ENCODE measurements around the gene RTP5. TPM values are rescaled to one million over a fixed set of nuclear protein-coding genes. Genes with fewer than 3 reads are reported as not detected.

Gene RTP5
- total RNA-seq, 2 donors from 2014 or later = not detected

GRCh38 chr2:241862775-241863535 lies 6.6 kb upstream of the RTP5 start:
- intact Hi-C loops (cut with DNase I) = no loop called here
- H3K27me3 ChIP-seq = peaks cover 0 to 20% of the 10 kb centered on the region in 2 donors
- no peak overlapping the region for H3K4me3 ChIP-seq
- 75 to 78% methylated on average over 19 to 22 of the region's 22 CpGs for WGBS, 2 donors
- DNase-seq (no peak), ATAC-seq (no peak)
- peaks cover 8% of the 10 kb centered on the region for H3K4me1 ChIP-seq
- TF ChIP-seq POLR2A (IDR thresholded peaks at IDR 0.05) = no peak
- no peak for TF ChIP-seq CTCF (IDR thresholded peaks at IDR 0.05)
- H3K27ac ChIP-seq = no peak overlapping the region
- H3K9me3 ChIP-seq = no peaks in the 10 kb centered on the region
- H3K36me3 ChIP-seq (replicated peaks in 1 of 2; ENCODE audit: insufficient read depth in 1 of 2, low read depth in 2 of 2) = no peaks in the 10 kb centered on the region

GRCh38 chr2:241863536-241863954 lies 6.0 kb upstream of the RTP5 start:
- TF ChIP-seq POLR2A (IDR thresholded peaks at IDR 0.05) = no peak
- TF ChIP-seq CTCF (IDR thresholded peaks at IDR 0.05) = no peak
- ATAC-seq = no peak
- Histone ChIP-seq H3K27me3 (peaks cover 0 to 20% of the 10 kb centered on the region in 2 donors), H3K27ac (no peak overlapping the region), H3K4me1 (peaks cover 10% of the 10 kb centered on the region), H3K4me3 (no peak overlapping the region), H3K9me3 (no peaks in the 10 kb centered on the region), H3K36me3 (replicated peaks in 1 of 2; ENCODE audit: insufficient read depth in 1 of 2, low read depth in 2 of 2) (no peaks in the 10 kb centered on the region)
- intact Hi-C loops (cut with DNase I) = no loop called here
- no peak for DNase-seq
- WGBS, 2 donors = 20 to 26% methylated on average over 12 to 29 of the region's 29 CpGs

- no peak overlapping the region for H3K4me3 ChIP-seq
- DNase-seq (no peak), ATAC-seq (no peak)
- H3K9me3 ChIP-seq = no peaks in the 10 kb centered on the region
- peaks cover 0 to 20% of the 10 kb centered on the region in 2 donors for H3K27me3 ChIP-seq
- H3K27ac ChIP-seq = no peak overlapping the region
- H3K36me3 ChIP-seq (replicated peaks in 1 of 2; ENCODE audit: insufficient read depth in 1 of 2, low read depth in 2 of 2) = no peaks in the 10 kb centered on the region
- TF ChIP-seq CTCF (IDR thresholded peaks at IDR 0.05) (no peak), POLR2A (IDR thresholded peaks at IDR 0.05) (no peak)
- intact Hi-C loops (cut with DNase I) = no loop called here
- 84 to 93% methylated on average over 2 of the region's 2 CpGs for WGBS, 2 donors
- H3K4me1 ChIP-seq = peaks cover 10% of the 10 kb centered on the region
Measured at GRCh38 chr2:241864168-241864849, 5.2 kb upstream of the RTP5 start.

GRCh38 chr2:241864850-241865213 lies 4.7 kb upstream of the RTP5 start:
- ATAC-seq (no peak), DNase-seq (no peak)
- intact Hi-C loops (cut with DNase I) = no loop called here
- no peak for TF ChIP-seq POLR2A (IDR thresholded peaks at IDR 0.05)
- no peak for TF ChIP-seq CTCF (IDR thresholded peaks at IDR 0.05)
- Histone ChIP-seq H3K36me3 (replicated peaks in 1 of 2; ENCODE audit: insufficient read depth in 1 of 2, low read depth in 2 of 2) (no peaks in the 10 kb centered on the region), H3K27me3 (peaks cover 0 to 20% of the 10 kb centered on the region in 2 donors), H3K4me1 (peaks cover 6% of the 10 kb centered on the region), H3K4me3 (no peak overlapping the region), H3K27ac (no peak overlapping the region), H3K9me3 (no peaks in the 10 kb centered on the region)
- 74 to 81% methylated on average over 5 of the region's 5 CpGs for WGBS, 2 donors

All from body of pancreas (tissue), 4 donors.